Measurements from ENCODE around the gene ATR.
A peak's percentile ranks its signal among the peaks of the same experiment; 100 is the strongest.
"Not testable (repeated sequence)": the region's sequence is repeated elsewhere in the genome, so short reads cannot be mapped to it uniquely, and the experiment has no call there.

ATR gene

DNA sequence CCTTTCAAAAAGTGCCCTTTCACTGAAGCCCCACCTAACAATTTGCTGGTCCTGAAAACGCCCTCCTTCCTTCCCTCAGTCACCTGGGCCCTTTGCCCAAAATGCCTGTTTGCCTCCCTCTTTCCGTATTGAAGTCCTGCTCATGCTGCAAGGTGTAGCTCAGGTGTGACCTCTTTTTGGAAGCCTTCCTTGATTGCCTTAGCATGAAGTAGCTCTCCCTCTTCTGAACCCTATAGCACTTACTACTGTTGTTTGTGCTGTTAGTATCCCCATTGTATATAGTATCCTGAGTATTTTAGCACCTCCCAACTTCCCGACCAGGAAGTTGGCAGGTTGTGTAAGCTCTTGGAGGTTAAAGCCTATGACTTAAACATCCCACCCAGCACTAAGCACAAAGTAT is 19.4 kb upstream of the ATR start:
- no peak for DNase-seq (ENCODE audit: low read depth, low spot score)
- TF ChIP-seq FOXP2 (optimal IDR thresholded peaks at IDR 0.05; ENCODE audit: control extremely low read depth, extremely low read length, insufficient read depth) (no peak), EZH2 (IDR thresholded peaks at IDR 0.05) (no peak), POLR2AphosphoS5 (IDR thresholded peaks at IDR 0.05; ENCODE audit: borderline replicate concordance, low read depth, low read length) (no peak)
- no peaks in the 10 kb centered on the region for H3K36me3 ChIP-seq (ENCODE audit: insufficient read depth, low read length)
- no peak overlapping the region for H3K27ac ChIP-seq
- H3K4me3 ChIP-seq, result no peak overlapping the region
- no peak overlapping the region for H3K9ac ChIP-seq (ENCODE audit: insufficient read length)
- H3K9me3 ChIP-seq (ENCODE audit: low read depth, low read length), result no peaks in the 10 kb centered on the region

DNA sequence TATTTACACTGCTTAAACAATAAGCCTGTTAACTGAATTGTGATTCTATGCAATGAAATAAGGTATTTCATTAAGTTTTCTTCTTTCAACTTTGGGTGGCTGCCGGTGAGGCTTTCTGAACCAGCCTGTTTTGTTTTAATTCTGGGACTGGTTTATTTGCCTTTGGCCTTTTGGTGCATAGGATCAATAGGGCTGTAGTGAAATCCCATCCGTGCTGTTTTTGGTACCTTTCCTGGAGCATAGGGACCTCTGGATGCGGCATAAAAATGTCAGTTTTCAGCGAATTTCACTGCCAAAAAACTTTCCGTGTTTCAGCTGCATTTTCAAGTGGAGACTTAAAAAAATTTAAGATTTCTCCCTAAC is 18.2 kb upstream of the ATR start:
- H3K9me3 ChIP-seq (ENCODE audit: low read depth, low read length), result no peaks in the 10 kb centered on the region
- no peak overlapping the region for H3K27ac ChIP-seq
- no peaks in the 10 kb centered on the region for H3K36me3 ChIP-seq (ENCODE audit: insufficient read depth, low read length)
- H3K9ac ChIP-seq (ENCODE audit: insufficient read length), result peak overlapping the region; percentile 72
- TF ChIP-seq EZH2 (IDR thresholded peaks at IDR 0.05), result no peak
- no peak for TF ChIP-seq FOXP2 (optimal IDR thresholded peaks at IDR 0.05; ENCODE audit: control extremely low read depth, extremely low read length, insufficient read depth)
- TF ChIP-seq POLR2AphosphoS5 (IDR thresholded peaks at IDR 0.05; ENCODE audit: borderline replicate concordance, low read depth, low read length), result no peak
- no peak for DNase-seq (ENCODE audit: low read depth, low spot score)
- peak overlapping the region; percentile 92 for H3K4me3 ChIP-seq

DNA sequence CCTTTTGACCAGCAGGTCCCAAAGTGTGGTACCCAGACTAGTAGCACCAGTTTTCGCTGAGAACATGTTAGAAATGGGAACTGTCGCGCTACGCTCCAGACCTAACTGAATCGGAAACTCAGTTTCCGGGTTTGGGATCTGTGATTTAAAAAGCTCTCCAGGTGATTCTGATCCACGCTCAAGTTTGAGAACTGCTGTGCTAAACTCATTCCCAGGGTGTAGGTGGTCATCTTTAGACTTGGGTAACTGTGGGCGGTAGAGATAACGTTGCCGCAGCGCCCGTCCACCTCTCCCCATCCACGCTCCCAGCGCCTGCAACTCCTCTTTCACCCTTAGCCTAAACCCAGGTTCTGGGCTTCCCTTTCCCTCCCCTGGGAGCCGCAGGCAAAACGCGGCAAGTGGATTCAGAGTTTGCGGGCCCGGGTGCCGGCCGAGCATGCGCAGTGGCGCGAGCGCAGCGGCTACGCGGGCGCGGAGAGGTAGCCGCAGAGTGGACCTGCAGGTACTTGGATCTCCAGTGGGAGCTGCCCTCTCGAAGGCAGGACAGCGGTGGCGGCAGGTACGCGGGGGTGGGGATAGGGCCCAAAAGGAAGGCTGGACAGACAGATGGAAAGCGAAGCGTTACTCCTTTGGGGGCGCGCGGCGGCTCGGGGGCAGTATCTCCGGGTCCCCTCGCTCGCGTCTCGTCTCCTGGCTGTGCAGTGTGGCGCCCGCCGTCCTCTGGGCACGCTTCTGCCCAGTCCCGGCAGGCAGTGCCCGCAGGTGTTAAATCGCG is 17.6 kb upstream of the ATR start, which contains the start of gene PLS1:
PLS1 (plus strand) TSS at position 443 of the 775 bp plus-strand sequence. CDS start 67,845 bp downstream, outside the sequence.
- H3K9ac ChIP-seq (ENCODE audit: insufficient read length), result peak within 1 kb of the TSS; percentile 72
- no peaks in the 10 kb centered on the region for H3K36me3 ChIP-seq (ENCODE audit: insufficient read depth, low read length)
- H3K27ac ChIP-seq, result no peak within 1 kb of the TSS
- H3K9me3 ChIP-seq (ENCODE audit: low read depth, low read length), result no peaks in the 10 kb centered on the region
- TF ChIP-seq FOXP2 (optimal IDR thresholded peaks at IDR 0.05; ENCODE audit: control extremely low read depth, extremely low read length, insufficient read depth) (peak; percentile 56), POLR2AphosphoS5 (IDR thresholded peaks at IDR 0.05; ENCODE audit: borderline replicate concordance, low read depth, low read length) (peak; percentile 93), EZH2 (IDR thresholded peaks at IDR 0.05) (no peak)
- peak within 1 kb of the TSS; percentile 92 for H3K4me3 ChIP-seq
- no peak for DNase-seq (ENCODE audit: low read depth, low spot score)

DNA sequence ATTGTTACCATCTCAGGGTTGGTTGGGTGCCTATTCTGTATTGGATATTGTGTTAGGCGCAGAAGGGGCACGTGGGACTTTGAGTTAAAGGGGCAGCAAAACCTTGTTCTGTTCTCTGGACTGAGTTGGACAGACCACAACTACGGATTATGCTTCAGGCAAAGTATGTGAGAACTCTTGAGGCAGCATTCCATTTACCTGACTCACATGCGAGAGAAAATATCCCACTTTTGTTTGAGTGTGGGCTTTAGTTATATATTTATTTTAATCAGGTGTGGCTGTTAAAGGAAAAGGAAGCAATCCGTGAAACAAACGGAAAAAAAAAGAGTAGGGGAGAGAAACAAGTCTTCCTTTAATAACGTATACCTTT is 17.0 kb upstream of the ATR start:
- H3K27ac ChIP-seq, result no peak overlapping the region
- TF ChIP-seq FOXP2 (optimal IDR thresholded peaks at IDR 0.05; ENCODE audit: control extremely low read depth, extremely low read length, insufficient read depth) (no peak), POLR2AphosphoS5 (IDR thresholded peaks at IDR 0.05; ENCODE audit: borderline replicate concordance, low read depth, low read length) (no peak), EZH2 (IDR thresholded peaks at IDR 0.05) (no peak)
- no peaks in the 10 kb centered on the region for H3K36me3 ChIP-seq (ENCODE audit: insufficient read depth, low read length)
- peak overlapping the region; percentile 92 for H3K4me3 ChIP-seq
- peak overlapping the region; percentile 65 for H3K9ac ChIP-seq (ENCODE audit: insufficient read length)
- no peaks in the 10 kb centered on the region for H3K9me3 ChIP-seq (ENCODE audit: low read depth, low read length)
- no peak for DNase-seq (ENCODE audit: low read depth, low spot score)

DNA sequence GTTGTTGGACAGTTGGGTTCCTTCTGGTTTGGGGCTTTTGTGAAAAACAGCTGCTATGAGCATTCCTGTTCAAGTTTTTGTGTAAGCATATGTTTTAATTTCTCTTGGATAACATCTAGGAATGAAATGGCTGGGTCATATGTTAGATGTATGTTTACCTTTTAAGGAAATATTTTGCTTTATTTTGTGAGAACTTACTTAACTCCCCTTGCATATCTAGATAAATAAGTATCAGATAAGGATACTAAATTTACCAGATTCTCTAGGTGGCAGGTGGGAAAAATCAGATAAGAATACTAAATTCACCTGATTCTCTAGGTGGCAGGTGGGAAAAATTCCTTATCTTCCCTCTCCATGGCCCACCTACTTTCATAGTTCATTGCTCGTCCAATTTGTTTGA is 16.6 kb upstream of the ATR start:
- peak overlapping the region; percentile 92; the same call in 1 of the 2 replicates for H3K4me3 ChIP-seq
- no peak for TF ChIP-seq FOXP2 (optimal IDR thresholded peaks at IDR 0.05; ENCODE audit: control extremely low read depth, extremely low read length, insufficient read depth)
- no peak for TF ChIP-seq POLR2AphosphoS5 (IDR thresholded peaks at IDR 0.05; ENCODE audit: borderline replicate concordance, low read depth, low read length)
- no peak for TF ChIP-seq EZH2 (IDR thresholded peaks at IDR 0.05)
- no peak for DNase-seq (ENCODE audit: low read depth, low spot score)
- no peaks in the 10 kb centered on the region for H3K36me3 ChIP-seq (ENCODE audit: insufficient read depth, low read length)
- no peaks in the 10 kb centered on the region for H3K9me3 ChIP-seq (ENCODE audit: low read depth, low read length)
- no peak overlapping the region for H3K9ac ChIP-seq (ENCODE audit: insufficient read length)
- H3K27ac ChIP-seq, result no peak overlapping the region

DNA sequence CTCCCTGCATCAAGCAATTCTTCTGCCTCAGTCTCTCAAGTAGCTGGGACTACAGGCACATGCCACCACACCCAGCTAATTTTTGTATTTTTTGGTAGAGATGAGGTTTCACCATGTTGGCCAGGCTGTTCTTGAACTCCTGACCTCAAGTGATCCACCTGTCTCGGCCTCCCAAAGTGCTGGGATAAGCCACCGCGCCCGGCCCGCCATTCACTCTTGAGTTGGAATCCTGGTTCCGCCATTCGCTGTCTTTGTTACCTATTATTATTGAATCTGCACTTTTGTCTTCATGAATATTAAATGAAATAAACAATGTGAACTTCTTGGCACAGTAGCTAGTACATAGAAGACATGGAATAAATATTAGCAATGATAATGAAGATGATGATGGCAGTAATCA is 13.7 kb upstream of the ATR start:
- not testable (repeated sequence) for DNase-seq (ENCODE audit: low read depth, low spot score); H3K4me3 ChIP-seq; H3K9ac ChIP-seq (ENCODE audit: insufficient read length); H3K27ac ChIP-seq; H3K9me3 ChIP-seq (ENCODE audit: low read depth, low read length); H3K36me3 ChIP-seq (ENCODE audit: insufficient read depth, low read length)

DNA sequence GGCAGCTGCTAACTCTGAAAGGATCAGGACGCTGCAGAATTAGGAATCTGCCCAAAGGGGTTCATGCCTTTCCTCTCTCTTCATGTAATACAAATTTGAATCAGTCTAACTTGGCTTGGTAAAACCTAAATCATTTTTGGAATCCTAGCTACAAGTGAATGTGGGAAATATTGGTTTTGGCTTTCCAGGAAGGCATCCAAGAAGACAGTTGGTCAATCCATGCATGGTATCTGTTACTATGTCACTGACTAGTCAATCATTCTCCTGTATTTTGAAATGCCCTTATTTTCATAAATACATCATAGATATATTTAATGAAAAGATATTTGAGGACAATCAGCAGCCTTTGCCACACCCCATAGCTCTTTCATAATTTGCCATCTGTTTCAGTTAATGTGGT is 10.2 kb upstream of the ATR start:
- Histone ChIP-seq H3K36me3 (ENCODE audit: insufficient read depth, low read length) (no peaks in the 10 kb centered on the region), H3K27ac (no peak overlapping the region), H3K9me3 (ENCODE audit: low read depth, low read length) (no peaks in the 10 kb centered on the region), H3K4me3 (no peak overlapping the region), H3K9ac (ENCODE audit: insufficient read length) (no peak overlapping the region)
- TF ChIP-seq FOXP2 (optimal IDR thresholded peaks at IDR 0.05; ENCODE audit: control extremely low read depth, extremely low read length, insufficient read depth), result no peak
- TF ChIP-seq EZH2 (IDR thresholded peaks at IDR 0.05), result no peak
- no peak for TF ChIP-seq POLR2AphosphoS5 (IDR thresholded peaks at IDR 0.05; ENCODE audit: borderline replicate concordance, low read depth, low read length)
- DNase-seq (ENCODE audit: low read depth, low spot score), result no peak

DNA sequence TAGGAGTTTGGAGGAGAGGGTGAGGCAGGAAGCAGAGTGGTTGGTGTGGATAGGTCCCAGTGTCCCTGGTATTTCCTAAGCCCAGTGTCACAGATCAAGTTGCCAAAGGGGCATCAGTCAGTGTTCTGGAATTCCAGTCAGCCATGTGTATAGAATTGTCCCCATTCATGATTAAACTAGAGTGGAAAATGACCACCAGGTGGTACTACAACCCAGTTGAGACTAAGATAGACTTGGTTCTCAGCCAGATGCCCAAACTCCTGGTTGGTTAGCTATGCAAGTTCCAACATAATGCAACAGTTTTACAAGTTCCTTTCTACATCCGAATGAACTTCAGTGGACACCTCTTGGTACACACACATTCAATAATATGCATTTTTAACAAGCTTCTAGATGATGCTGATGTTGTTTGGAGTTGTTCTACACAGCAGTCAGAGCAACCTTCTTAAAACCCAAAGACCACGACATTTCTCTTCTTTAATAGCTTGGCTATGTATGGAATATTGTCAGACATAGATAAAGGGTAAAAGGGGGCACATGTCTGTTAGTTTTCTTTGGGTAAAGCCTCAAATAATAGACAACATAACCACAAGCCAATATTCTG is 8.4 kb upstream of the ATR start:
- DNase-seq (ENCODE audit: low read depth, low spot score), result no peak
- no peaks in the 10 kb centered on the region for H3K36me3 ChIP-seq (ENCODE audit: insufficient read depth, low read length)
- no peak overlapping the region for H3K27ac ChIP-seq
- no peaks in the 10 kb centered on the region for H3K9me3 ChIP-seq (ENCODE audit: low read depth, low read length)
- no peak overlapping the region for H3K9ac ChIP-seq (ENCODE audit: insufficient read length)
- H3K4me3 ChIP-seq, result no peak overlapping the region
- TF ChIP-seq EZH2 (IDR thresholded peaks at IDR 0.05) (no peak), POLR2AphosphoS5 (IDR thresholded peaks at IDR 0.05; ENCODE audit: borderline replicate concordance, low read depth, low read length) (no peak), FOXP2 (optimal IDR thresholded peaks at IDR 0.05; ENCODE audit: control extremely low read depth, extremely low read length, insufficient read depth) (no peak)

DNA sequence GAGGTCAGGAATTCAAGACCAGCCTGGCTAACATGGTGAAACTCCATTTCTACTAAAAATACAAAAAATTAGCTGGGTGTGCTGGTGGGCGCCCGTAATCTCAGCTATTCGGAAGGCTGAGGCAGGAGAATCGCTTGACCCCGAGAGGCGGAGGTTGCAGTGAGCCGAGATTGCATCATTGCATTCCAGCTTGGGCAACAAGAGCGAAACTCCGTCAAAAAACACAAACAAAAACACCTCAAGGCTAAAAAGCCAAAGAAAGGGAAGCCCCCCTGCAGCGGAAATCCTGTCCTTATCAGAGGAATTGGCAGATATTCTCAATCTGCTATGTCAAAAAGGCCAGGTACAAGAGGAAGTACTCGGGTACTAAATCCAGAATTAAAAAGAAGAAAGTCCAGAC is 2.5 kb upstream of the ATR start:
- H3K36me3 ChIP-seq (ENCODE audit: insufficient read depth, low read length); H3K4me3 ChIP-seq; DNase-seq (ENCODE audit: low read depth, low spot score); H3K27ac ChIP-seq; H3K9me3 ChIP-seq (ENCODE audit: low read depth, low read length); H3K9ac ChIP-seq (ENCODE audit: insufficient read length): not testable (repeated sequence)

Measured in SK-N-MC (cell line).